Measurements from ENCODE around the gene PMPCB. TPM values are rescaled to one million over a fixed set of nuclear protein-coding genes. Genes with fewer than 3 reads are reported as not detected.

PMPCB gene
- total RNA-seq, 1 experiment from 2014 or later = 74.4 TPM

GRCh38 chr7:103344453-103345149 is 47.4 kb downstream of the PMPCB start, which contains the start of gene DNAJC2 (continued):
- no peak for TF ChIP-seq ZNF423 (CRISPR knock-in tag; IDR thresholded peaks at IDR 0.05)
- TF ChIP-seq TP53 (CRISPR knock-in tag; IDR thresholded peaks at IDR 0.05) = no peak
- peak; percentile 90 for TF ChIP-seq ZNF232 (CRISPR knock-in tag; IDR thresholded peaks at IDR 0.05)
- TF ChIP-seq, protein P1, sequence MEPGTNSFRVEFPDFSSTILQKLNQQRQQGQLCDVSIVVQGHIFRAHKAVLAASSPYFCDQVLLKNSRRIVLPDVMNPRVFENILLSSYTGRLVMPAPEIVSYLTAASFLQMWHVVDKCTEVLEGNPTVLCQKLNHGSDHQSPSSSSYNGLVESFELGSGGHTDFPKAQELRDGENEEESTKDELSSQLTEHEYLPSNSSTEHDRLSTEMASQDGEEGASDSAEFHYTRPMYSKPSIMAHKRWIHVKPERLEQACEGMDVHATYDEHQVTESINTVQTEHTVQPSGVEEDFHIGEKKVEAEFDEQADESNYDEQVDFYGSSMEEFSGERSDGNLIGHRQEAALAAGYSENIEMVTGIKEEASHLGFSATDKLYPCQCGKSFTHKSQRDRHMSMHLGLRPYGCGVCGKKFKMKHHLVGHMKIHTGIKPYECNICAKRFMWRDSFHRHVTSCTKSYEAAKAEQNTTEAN (CRISPR knock-in tag; IDR thresholded peaks at IDR 0.05) = peak; percentile 65; the same call in 1 of the 2 replicates
- TF ChIP-seq ETV6 (CRISPR knock-in tag; IDR thresholded peaks at IDR 0.05) = peak; percentile 80
- no peak for TF ChIP-seq JAZF1 (CRISPR knock-in tag; IDR thresholded peaks at IDR 0.05)
- no peak for TF ChIP-seq STAT6 (CRISPR knock-in tag; conservative IDR thresholded peaks at IDR 0.05; ENCODE audit: low read depth)
- no peak for TF ChIP-seq ZNF219 (CRISPR knock-in tag; IDR thresholded peaks at IDR 0.05; ENCODE audit: borderline replicate concordance)
- peak; percentile 32; the same call in 1 of the 2 replicates for TF ChIP-seq CREM (CRISPR knock-in tag; IDR thresholded peaks at IDR 0.05)
- TF ChIP-seq GABPB1 (CRISPR knock-in tag; IDR thresholded peaks at IDR 0.05) = peak; percentile 81
- no peak for TF ChIP-seq ZNF121 (CRISPR knock-in tag; IDR thresholded peaks at IDR 0.05)
- TF ChIP-seq ZNF138 (CRISPR knock-in tag; conservative IDR thresholded peaks at IDR 0.05) = no peak
- no peak for TF ChIP-seq SOX15 (CRISPR knock-in tag; IDR thresholded peaks at IDR 0.05)
- peak; percentile 61; the same call in 1 of the 2 replicates for TF ChIP-seq USF1 (CRISPR knock-in tag; IDR thresholded peaks at IDR 0.05)
- no peak for TF ChIP-seq FOXJ3 (CRISPR knock-in tag; IDR thresholded peaks at IDR 0.05; ENCODE audit: borderline replicate concordance)

DNA sequence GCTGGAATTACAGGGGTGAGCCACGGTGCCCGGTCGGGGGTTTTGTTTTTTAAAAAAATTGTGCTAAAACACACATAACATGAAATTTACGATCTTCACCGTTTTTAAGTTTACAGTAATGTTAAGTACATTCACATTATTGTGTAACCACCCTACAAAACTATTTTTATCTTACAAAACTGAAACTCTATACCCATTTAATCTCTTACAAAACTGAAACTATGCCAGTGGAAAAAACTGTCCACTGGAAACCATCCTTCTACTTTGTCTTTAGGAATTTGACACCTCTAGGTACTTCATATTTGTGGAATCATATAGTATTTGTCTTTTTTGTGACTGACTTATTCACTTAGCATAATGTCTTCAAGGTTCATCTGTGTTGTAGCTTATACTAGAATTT is 49.2 kb downstream of the PMPCB start:
- CTCF ChIA-PET = no interaction called here

More for the DNA sequence above, 49.2 kb downstream of the PMPCB start:
- peak overlapping the region; percentile 99; the same call in 1 of the 2 replicates for H3K4me3 Mint-ChIP-seq
- TF ChIP-seq ESRRA (CRISPR knock-in tag; IDR thresholded peaks at IDR 0.05; ENCODE audit: borderline replicate concordance) (no peak), ETV6 (CRISPR knock-in tag; IDR thresholded peaks at IDR 0.05) (no peak), ZNF263 (CRISPR knock-in tag; IDR thresholded peaks at IDR 0.05; ENCODE audit: low read depth) (no peak)
- TF ChIP-seq, protein P2, sequence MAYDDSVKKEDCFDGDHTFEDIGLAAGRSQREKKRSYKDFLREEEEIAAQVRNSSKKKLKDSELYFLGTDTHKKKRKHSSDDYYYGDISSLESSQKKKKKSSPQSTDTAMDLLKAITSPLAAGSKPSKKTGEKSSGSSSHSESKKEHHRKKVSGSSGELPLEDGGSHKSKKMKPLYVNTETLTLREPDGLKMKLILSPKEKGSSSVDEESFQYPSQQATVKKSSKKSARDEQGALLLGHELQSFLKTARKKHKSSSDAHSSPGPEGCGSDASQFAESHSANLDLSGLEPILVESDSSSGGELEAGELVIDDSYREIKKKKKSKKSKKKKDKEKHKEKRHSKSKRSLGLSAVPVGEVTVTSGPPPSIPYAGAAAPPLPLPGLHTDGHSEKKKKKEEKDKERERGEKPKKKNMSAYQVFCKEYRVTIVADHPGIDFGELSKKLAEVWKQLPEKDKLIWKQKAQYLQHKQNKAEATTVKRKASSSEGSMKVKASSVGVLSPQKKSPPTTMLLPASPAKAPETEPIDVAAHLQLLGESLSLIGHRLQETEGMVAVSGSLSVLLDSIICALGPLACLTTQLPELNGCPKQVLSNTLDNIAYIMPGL (CRISPR knock-in tag; IDR thresholded peaks at IDR 0.05) = no peak
- POLR2A ChIA-PET = no interaction called here
- no peaks in the 10 kb centered on the region for H3K9me3 Mint-ChIP-seq
- peaks cover 11% of the 10 kb centered on the region for H3K36me3 Mint-ChIP-seq
- no peak overlapping the region for H3K27ac Mint-ChIP-seq
- DNase-seq (ENCODE audit: low spot score) = no peak
- ATAC-seq = no peak
- peaks cover 22% of the 10 kb centered on the region for H3K4me1 Mint-ChIP-seq
- H3K27me3 Mint-ChIP-seq (ENCODE audit: low read depth) = no peaks in the 10 kb centered on the region
